ENCODE results near the gene LEO1. TPM values are rescaled to one million over a fixed set of nuclear protein-coding genes. Genes with fewer than 3 reads are reported as not detected.

Gene LEO1
- total and polyA plus RNA-seq, 10 of the 15 experiments (the other 5 are each of a cell fraction or from before 2014, with no cell fraction given), result 13.6 to 50.6 (median 32.4) TPM

DNA sequence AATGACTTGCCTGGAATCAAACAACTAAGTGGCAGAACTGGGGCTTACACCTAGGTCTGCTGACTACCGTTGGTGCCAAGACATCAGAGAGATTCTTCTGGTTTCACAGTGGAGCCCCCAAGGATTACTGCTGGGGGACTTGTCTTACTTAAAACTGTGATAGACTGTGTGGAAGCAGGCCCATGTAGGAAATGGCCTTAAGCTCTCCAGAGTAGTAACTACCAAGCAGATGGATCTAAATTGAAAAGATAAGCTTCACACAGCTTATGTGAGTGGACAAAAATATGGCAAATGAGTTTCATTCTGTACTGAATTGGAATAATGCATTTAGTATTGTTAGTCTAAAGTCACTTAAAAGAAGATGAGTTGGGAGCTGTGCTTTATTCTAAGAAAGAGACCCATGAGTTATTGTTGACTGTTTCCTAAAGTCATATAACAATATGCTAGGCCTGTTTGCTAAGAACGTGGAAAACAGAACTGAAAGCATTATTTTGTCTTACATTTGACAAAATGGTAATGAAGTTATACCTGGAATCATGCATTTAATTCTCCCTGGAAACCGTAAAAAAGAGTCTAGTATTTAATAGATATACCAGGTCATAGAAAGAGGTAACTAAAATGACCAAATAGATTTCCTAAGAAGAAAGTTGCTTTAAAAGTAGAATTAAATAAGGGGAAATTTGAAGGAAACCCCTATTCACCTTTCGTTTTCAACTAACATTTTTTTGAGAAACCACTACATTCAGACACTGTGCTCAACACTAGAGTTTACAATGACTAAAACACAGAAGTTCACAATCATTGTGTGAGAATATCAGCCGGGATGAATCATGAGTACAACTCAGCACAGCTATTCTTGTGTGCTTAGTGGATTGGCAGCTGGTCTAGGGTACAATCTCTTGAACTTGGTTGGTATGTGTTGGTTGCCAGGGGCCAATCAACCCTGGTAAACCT lies 34.4 kb upstream of the LEO1 start (continued):
- TF ChIP-seq GABPA (IDR thresholded peaks at IDR 0.05; ENCODE audit: low read depth) (0 out of 2 replicates have a peak, but pooled peaks have one; percentile 48), ZBED1 (IDR thresholded peaks at IDR 0.05; ENCODE audit: borderline replicate concordance) (peak; percentile 88; the same call in 1 of the 2 replicates), FOXM1 (IDR thresholded peaks at IDR 0.05; ENCODE audit: low read depth, low read length) (peak; percentile 89), ATF7 (IDR thresholded peaks at IDR 0.05; ENCODE audit: low read depth) (peak; percentile 80), SIX5 (IDR thresholded peaks at IDR 0.05; ENCODE audit: low read depth, low read length, severe bottlenecking) (no peak), TCF3 (IDR thresholded peaks at IDR 0.05; ENCODE audit: borderline replicate concordance, insufficient read depth, low read depth, low read length) (peak; percentile 81), MEF2B (IDR thresholded peaks at IDR 0.05; ENCODE audit: partially characterized antibody, poor library complexity, severe bottlenecking) (peak; percentile 28), NBN (IDR thresholded peaks at IDR 0.05) (peak; percentile 80), HCFC1 (IDR thresholded peaks at IDR 0.05; ENCODE audit: low read length) (no peak), RUNX3 (IDR thresholded peaks at IDR 0.05; ENCODE audit: low read length) (peak; percentile 90), EED (IDR thresholded peaks at IDR 0.05; ENCODE audit: low read depth) (0 out of 2 replicates have a peak, but pooled peaks have one; percentile 26), KAT2A (conservative IDR thresholded peaks at IDR 0.05; ENCODE audit: control insufficient read depth, low read depth, low read length) (no peak), CBX5 (IDR thresholded peaks at IDR 0.05; ENCODE audit: low read depth) (0 out of 2 replicates have a peak, but pooled peaks have one; percentile 12), ZNF384 (IDR thresholded peaks at IDR 0.05; ENCODE audit: borderline replicate concordance, low read depth, low read length) (peak; percentile 84), BHLHE40 (IDR thresholded peaks at IDR 0.05; ENCODE audit: borderline replicate concordance in 1 of 2, low read depth in 2 of 2, low read length in 1 of 2) (peak; percentile 29 to 39; a peak in 1 of 4 replicates), CBFB (IDR thresholded peaks at IDR 0.05; ENCODE audit: low read depth) (0 out of 2 replicates have a peak, but pooled peaks have one; percentile 36), YY1 (IDR thresholded peaks at IDR 0.05; ENCODE audit: low read depth, low read length) (no peak), MTA3 (IDR thresholded peaks at IDR 0.05; ENCODE audit: borderline replicate concordance, low read length) (peak; percentile 78), BCL11A (IDR thresholded peaks at IDR 0.05; ENCODE audit: low read depth, low read length) (peak; percentile 80; the same call in 1 of the 2 replicates), FOXK2 (IDR thresholded peaks at IDR 0.05) (no peak), IKZF2 (IDR thresholded peaks at IDR 0.05) (peak; percentile 52 to 70; a peak in 3 of 4 replicates)
- TF ChIP-seq, protein P1, sequence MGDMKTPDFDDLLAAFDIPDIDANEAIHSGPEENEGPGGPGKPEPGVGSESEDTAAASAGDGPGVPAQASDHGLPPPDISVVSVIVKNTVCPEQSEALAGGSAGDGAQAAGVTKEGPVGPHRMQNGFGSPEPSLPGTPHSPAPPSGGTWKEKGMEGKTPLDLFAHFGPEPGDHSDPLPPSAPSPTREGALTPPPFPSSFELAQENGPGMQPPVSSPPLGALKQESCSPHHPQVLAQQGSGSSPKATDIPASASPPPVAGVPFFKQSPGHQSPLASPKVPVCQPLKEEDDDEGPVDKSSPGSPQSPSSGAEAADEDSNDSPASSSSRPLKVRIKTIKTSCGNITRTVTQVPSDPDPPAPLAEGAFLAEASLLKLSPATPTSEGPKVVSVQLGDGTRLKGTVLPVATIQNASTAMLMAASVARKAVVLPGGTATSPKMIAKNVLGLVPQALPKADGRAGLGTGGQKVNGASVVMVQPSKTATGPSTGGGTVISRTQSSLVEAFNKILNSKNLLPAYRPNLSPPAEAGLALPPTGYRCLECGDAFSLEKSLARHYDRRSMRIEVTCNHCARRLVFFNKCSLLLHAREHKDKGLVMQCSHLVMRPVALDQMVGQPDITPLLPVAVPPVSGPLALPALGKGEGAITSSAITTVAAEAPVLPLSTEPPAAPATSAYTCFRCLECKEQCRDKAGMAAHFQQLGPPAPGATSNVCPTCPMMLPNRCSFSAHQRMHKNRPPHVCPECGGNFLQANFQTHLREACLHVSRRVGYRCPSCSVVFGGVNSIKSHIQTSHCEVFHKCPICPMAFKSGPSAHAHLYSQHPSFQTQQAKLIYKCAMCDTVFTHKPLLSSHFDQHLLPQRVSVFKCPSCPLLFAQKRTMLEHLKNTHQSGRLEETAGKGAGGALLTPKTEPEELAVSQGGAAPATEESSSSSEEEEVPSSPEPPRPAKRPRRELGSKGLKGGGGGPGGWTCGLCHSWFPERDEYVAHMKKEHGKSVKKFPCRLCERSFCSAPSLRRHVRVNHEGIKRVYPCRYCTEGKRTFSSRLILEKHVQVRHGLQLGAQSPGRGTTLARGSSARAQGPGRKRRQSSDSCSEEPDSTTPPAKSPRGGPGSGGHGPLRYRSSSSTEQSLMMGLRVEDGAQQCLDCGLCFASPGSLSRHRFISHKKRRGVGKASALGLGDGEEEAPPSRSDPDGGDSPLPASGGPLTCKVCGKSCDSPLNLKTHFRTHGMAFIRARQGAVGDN (IDR thresholded peaks at IDR 0.05), result peak; percentile 29; the same call in 1 of the 2 replicates
- TF ChIP-seq, protein P2, sequence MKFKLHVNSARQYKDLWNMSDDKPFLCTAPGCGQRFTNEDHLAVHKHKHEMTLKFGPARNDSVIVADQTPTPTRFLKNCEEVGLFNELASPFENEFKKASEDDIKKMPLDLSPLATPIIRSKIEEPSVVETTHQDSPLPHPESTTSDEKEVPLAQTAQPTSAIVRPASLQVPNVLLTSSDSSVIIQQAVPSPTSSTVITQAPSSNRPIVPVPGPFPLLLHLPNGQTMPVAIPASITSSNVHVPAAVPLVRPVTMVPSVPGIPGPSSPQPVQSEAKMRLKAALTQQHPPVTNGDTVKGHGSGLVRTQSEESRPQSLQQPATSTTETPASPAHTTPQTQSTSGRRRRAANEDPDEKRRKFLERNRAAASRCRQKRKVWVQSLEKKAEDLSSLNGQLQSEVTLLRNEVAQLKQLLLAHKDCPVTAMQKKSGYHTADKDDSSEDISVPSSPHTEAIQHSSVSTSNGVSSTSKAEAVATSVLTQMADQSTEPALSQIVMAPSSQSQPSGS (IDR thresholded peaks at IDR 0.05; ENCODE audit: low read length), result peak; percentile 93
- TF ChIP-seq, protein P3, sequence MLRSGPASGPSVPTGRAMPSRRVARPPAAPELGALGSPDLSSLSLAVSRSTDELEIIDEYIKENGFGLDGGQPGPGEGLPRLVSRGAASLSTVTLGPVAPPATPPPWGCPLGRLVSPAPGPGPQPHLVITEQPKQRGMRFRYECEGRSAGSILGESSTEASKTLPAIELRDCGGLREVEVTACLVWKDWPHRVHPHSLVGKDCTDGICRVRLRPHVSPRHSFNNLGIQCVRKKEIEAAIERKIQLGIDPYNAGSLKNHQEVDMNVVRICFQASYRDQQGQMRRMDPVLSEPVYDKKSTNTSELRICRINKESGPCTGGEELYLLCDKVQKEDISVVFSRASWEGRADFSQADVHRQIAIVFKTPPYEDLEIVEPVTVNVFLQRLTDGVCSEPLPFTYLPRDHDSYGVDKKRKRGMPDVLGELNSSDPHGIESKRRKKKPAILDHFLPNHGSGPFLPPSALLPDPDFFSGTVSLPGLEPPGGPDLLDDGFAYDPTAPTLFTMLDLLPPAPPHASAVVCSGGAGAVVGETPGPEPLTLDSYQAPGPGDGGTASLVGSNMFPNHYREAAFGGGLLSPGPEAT (IDR thresholded peaks at IDR 0.05; ENCODE audit: low read depth), result peak; percentile 77
